Esophagus muscularis mucosa (tissue), 4 donors: Measurements from ENCODE around the gene MEIS1. TPM values are rescaled to one million over a fixed set of nuclear protein-coding genes. Genes with fewer than 3 reads are reported as not detected.
A peak's percentile ranks its signal among the peaks of the same experiment; 100 is the strongest.

Experiments used
- DNase-seq: peaks from one replicate; pipeline ENCODE4 v3.0.0-alpha.2; 2017; ENCODE audit errors: extremely low spot score
- H3K27ac ChIP-seq, 4 donors: fragments of 200-600 bp; sonication (generic); replicated peaks in 1 of 4; 1 replicate in 3 of 4; 2 replicates in 1 of 4; pipeline ENCODE4 v1.5.1; 2016 to 2019; ENCODE audit warnings: mild to moderate bottlenecking in 1 of 4
- H3K27me3 ChIP-seq, 4 donors: fragments of 200-600 bp; sonication (generic); one replicate each; pipeline versions ENCODE4 v1.5.1 to v1.6.0; 2016 to 2019
- H3K36me3 ChIP-seq, 4 donors: fragments of 200-600 bp; sonication (generic); one replicate each; pipeline ENCODE4 v1.5.1; 2016 to 2019
- H3K4me1 ChIP-seq, 4 donors: fragments of 200-600 bp; sonication (generic); one replicate each; pipeline ENCODE4 v1.5.1; 2016 to 2019
- H3K4me3 ChIP-seq, 4 donors: fragments of 200-600 bp; sonication (generic); 1 replicate in 2 of 4; 2 replicates in 2 of 4; pipeline ENCODE4 v1.5.1; 2016 to 2019; ENCODE audit warnings: mild to moderate bottlenecking in 4 of 4, moderate library complexity in 1 of 4
- H3K9me3 ChIP-seq, 4 donors: fragments of 200-600 bp; sonication (generic); 1 replicate in 3 of 4; 2 replicates in 1 of 4; pipeline ENCODE4 v1.5.1; 2016 to 2019
- EP300 ChIP-seq: sonication (generic); formaldehyde crosslinking; IDR thresholded peaks from one replicate; pipeline ENCODE4 v1.6.1; 2017; ENCODE audit warnings: antibody characterized with exemption
- POLR2A ChIP-seq: fragments of 450-650 bp; IDR thresholded peaks from one replicate; pipeline ENCODE4 v1.6.1; 2017; ENCODE audit warnings: antibody characterized with exemption, moderate library complexity, mild to moderate bottlenecking, low read depth
- POLR2AphosphoS5 ChIP-seq, 2 donors: sonication (generic); formaldehyde crosslinking; IDR thresholded peaks; one replicate each; pipeline ENCODE4 v1.6.1; 2017; ENCODE audit warnings: antibody characterized with exemption in 2 of 2
- WGBS: methylation state at CpG from one replicate; pipeline ENCODE4 v1.1.5; 2018; 5-methylcytosine and 5-hydroxymethylcytosine counted together
- intact Hi-C: fragments of 100-400 bp; cut with DNase I; formaldehyde crosslinking; loops from one replicate; pipeline ENCODE4 v1.15.1; 2023
- total RNA-seq, 4 donors: library from RNA; depleted of rRNA; stranded (reverse); fragments of >200 nt; gene quantifications; one replicate each; pipeline versions ENCODE4 v1.1.0 to v1.2.1, GENCODE V29; 2016
- TF ChIP-seq, protein P1 (sequence below), 3 experiments: fragments of 200-600 bp in 2 of 3; fragments of 450-650 bp in 1 of 3; sonication (generic) in 2 of 3; IDR thresholded peaks; one replicate each; pipeline ENCODE4 v1.5.1; 2017 to 2019; ENCODE audit warnings: antibody characterized with exemption in 3 of 3, mild to moderate bottlenecking in 2 of 3, moderate library complexity in 1 of 3

MEIS1 gene
- total RNA-seq, 4 donors from 2014 or later, result 89.8 to 166 (median 132) TPM

- H3K4me1 ChIP-seq, result peaks cover 39 to 96% (median 92%) of the 10 kb centered on the region in 4 donors
- intact Hi-C loops, result no loop called here
- no peak for DNase-seq
- H3K4me3 ChIP-seq, result no peak overlapping the region
- H3K27me3 ChIP-seq, result no peaks in the 10 kb centered on the region
- peak overlapping the region; percentile 18 to 72 (median 56) for H3K27ac ChIP-seq
- TF ChIP-seq POLR2AphosphoS5 (IDR thresholded peaks at IDR 0.05) (no peak), POLR2A (no peak), EP300 (no peak)
- TF ChIP-seq, protein P1, sequence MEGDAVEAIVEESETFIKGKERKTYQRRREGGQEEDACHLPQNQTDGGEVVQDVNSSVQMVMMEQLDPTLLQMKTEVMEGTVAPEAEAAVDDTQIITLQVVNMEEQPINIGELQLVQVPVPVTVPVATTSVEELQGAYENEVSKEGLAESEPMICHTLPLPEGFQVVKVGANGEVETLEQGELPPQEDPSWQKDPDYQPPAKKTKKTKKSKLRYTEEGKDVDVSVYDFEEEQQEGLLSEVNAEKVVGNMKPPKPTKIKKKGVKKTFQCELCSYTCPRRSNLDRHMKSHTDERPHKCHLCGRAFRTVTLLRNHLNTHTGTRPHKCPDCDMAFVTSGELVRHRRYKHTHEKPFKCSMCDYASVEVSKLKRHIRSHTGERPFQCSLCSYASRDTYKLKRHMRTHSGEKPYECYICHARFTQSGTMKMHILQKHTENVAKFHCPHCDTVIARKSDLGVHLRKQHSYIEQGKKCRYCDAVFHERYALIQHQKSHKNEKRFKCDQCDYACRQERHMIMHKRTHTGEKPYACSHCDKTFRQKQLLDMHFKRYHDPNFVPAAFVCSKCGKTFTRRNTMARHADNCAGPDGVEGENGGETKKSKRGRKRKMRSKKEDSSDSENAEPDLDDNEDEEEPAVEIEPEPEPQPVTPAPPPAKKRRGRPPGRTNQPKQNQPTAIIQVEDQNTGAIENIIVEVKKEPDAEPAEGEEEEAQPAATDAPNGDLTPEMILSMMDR (IDR thresholded peaks at IDR 0.05), result no peak
- H3K9me3 ChIP-seq, result no peaks in the 10 kb centered on the region
- 27% methylated on average over 2 of the region's 2 CpGs for WGBS
- H3K36me3 ChIP-seq, result no peaks in the 10 kb centered on the region
Measured at GRCh38 chr2:66536997-66537396, 102.1 kb downstream of the MEIS1 start.

DNA sequence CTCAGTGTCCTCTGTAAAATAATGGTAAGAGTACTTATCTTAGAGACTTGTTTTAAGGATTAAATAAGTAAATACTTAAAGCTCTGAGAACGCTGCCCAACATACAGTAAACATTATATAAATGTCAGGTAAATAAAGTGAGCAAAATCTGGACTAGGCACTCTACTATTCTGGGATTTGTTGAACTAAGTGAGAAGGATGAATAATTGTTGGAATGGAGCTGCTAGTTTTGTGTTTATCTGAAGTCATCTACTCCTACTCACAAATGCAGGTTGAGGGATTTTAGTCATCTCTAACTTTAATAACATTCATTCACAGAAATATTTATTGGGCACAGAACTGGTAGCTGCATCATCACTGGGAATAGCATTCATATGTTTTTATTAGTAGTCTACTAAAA is 103.4 kb downstream of the MEIS1 start:
- Histone ChIP-seq H3K36me3 (no peaks in the 10 kb centered on the region), H3K4me1 (peaks cover 35 to 96% (median 92%) of the 10 kb centered on the region in 4 donors), H3K27ac (peak overlapping the region; percentile 18 to 72 (median 56)), H3K9me3 (no peaks in the 10 kb centered on the region), H3K27me3 (no peaks in the 10 kb centered on the region), H3K4me3 (no peak overlapping the region)
- intact Hi-C loops, result no loop called here
- TF ChIP-seq, protein P1 (IDR thresholded peaks at IDR 0.05), result no peak
- TF ChIP-seq EP300, result no peak
- TF ChIP-seq POLR2AphosphoS5 (IDR thresholded peaks at IDR 0.05), result no peak
- no peak for TF ChIP-seq POLR2A
- 44% methylated on average over 1 of the region's 1 CpG for WGBS
- no peak for DNase-seq

DNA sequence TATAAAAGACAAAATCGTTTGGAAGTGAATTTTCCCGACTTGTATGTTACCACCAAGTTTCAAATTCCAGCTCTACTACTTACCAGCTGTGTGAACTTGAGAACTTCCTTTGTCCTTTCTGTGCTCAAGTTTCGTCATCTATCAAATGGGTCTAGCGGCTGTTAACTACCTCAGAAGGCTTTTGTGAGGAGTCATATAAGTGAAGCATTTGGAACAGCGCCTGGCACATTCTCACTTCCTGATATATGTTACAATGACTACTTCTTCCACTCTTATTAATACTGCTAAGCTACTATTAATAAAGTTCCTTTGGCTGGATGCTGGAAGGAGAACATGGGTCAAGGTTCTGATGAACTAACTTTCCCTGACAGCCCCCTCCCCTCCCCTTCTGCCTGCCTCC is 104.5 kb downstream of the MEIS1 start:
- H3K27me3 ChIP-seq, result no peaks in the 10 kb centered on the region
- 38% methylated on average over 5 of the region's 5 CpGs for WGBS
- no peak overlapping the region for H3K4me3 ChIP-seq
- H3K4me1 ChIP-seq, result peaks cover 40 to 96% (median 93%) of the 10 kb centered on the region in 4 donors
- intact Hi-C loops, result no loop called here
- H3K36me3 ChIP-seq, result no peaks in the 10 kb centered on the region
- H3K9me3 ChIP-seq, result no peaks in the 10 kb centered on the region
- peak overlapping the region; percentile 18 to 72 (median 32) for H3K27ac ChIP-seq
- TF ChIP-seq POLR2AphosphoS5 (IDR thresholded peaks at IDR 0.05) (no peak), EP300 (no peak), POLR2A (no peak)
- TF ChIP-seq, protein P1 (IDR thresholded peaks at IDR 0.05), result no peak
- DNase-seq, result no peak

DNA sequence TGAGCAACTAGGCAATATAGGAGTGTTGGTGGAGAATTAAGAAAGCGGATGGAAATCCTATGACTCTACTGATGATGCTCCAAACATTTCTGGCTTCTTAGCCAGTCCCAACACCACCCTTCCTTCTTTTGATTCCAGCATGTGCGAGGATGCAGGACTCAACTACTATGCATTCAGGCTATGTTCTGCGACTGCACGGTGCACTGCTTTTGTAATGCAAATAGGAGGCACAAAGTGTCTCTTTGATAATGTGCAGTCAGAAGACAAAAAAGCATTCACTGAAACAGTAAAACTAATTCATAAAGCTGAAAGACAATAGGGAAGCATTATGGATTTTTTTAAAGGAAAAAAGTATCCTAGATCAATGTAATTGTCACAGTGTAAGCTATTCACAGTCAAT is 106.7 kb downstream of the MEIS1 start:
- WGBS, result 94% methylated on average over 4 of the region's 4 CpGs
- Histone ChIP-seq H3K4me3 (no peak overlapping the region), H3K36me3 (no peaks in the 10 kb centered on the region), H3K9me3 (no peaks in the 10 kb centered on the region), H3K4me1 (peaks cover 27 to 96% (median 94%) of the 10 kb centered on the region in 4 donors), H3K27me3 (no peaks in the 10 kb centered on the region), H3K27ac (peak overlapping the region in 1 of 4 donors; percentile 20)
- intact Hi-C loops, result no loop called here
- no peak for DNase-seq
- TF ChIP-seq POLR2AphosphoS5 (IDR thresholded peaks at IDR 0.05) (no peak), POLR2A (no peak), EP300 (no peak)
- TF ChIP-seq, protein P1 (IDR thresholded peaks at IDR 0.05), result no peak

DNA sequence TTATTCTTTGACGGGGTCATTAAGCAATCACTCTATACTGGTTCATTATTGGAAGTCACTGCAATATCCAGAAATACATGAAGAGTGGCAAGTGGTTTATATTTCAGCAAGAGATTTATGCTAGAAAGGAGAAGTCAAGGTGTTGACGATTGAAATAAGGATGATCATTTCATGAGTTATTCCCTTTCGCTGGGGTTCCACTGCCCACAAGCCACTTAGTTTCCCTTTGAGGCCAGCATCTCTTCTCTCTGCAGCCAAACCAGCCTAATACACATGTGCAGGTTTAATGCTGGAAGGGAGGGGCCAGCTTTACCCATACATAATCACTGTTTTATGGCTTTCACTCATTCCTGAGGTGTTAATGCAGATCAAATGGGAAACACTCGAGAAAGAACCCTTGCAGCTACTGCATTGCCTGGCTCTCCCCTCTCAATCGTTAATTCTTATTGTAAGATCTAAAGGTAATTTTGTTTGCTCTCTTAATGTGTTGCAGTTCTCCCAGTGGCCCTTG is 108.4 kb downstream of the MEIS1 start:
- H3K27ac ChIP-seq, result peak overlapping the region in 1 of 4 donors; percentile 15
- TF ChIP-seq, protein P1 (IDR thresholded peaks at IDR 0.05), result no peak
- TF ChIP-seq POLR2A (no peak), POLR2AphosphoS5 (IDR thresholded peaks at IDR 0.05) (no peak), EP300 (no peak)
- H3K36me3 ChIP-seq, result peaks cover 0 to 7% (median 3%) of the 10 kb centered on the region in 4 donors
- H3K4me1 ChIP-seq, result peaks cover 32 to 97% (median 94%) of the 10 kb centered on the region in 4 donors
- intact Hi-C loops, result no loop called here
- no peak for DNase-seq
- H3K27me3 ChIP-seq, result no peaks in the 10 kb centered on the region
- H3K4me3 ChIP-seq, result no peak overlapping the region
- H3K9me3 ChIP-seq, result no peaks in the 10 kb centered on the region
- WGBS, result 71% methylated on average over 5 of the region's 5 CpGs
